MG63 (cell line): Measurements from ENCODE around the gene CELA1. TPM values are rescaled to one million over a fixed set of nuclear protein-coding genes. Genes with fewer than 3 reads are reported as not detected.
A peak's percentile ranks its signal among the peaks of the same experiment; 100 is the strongest.

ENCODE experiments used
- DNase-seq: peaks from one replicate; pipeline ENCODE4 v3.0.0-alpha.2; 2020
- H3K27me3 ChIP-seq: fragments of 250-450 bp; sonication (Bioruptor Pico); 2 replicates; pipeline ENCODE4 v1.5.1; 2020; ENCODE audit warnings: mild to moderate bottlenecking, moderate library complexity
- H3K36me3 ChIP-seq: fragments of 250-450 bp; sonication (Bioruptor Pico); 2 replicates; pipeline ENCODE4 v1.5.1; 2020; ENCODE audit warnings: mild to moderate bottlenecking, moderate library complexity
- H3K4me3 ChIP-seq: fragments of 250-450 bp; sonication (Bioruptor Pico); 2 replicates; pipeline ENCODE4 v1.5.1; 2020; ENCODE audit warnings: mild to moderate bottlenecking, moderate library complexity
- H3K9me3 ChIP-seq: fragments of 250-450 bp; sonication (Bioruptor Pico); 2 replicates; pipeline ENCODE4 v1.5.1; 2020; ENCODE audit warnings: mild to moderate bottlenecking, moderate library complexity
- total RNA-seq: library from RNA; depleted of rRNA; stranded (reverse); fragments of >200 nt; shearing (Covaris generic); gene quantifications from 2 replicates; pipeline ENCODE4 v1.2.3, GENCODE V29; 2014; ENCODE audit warnings: low replicate concordance; rRNA removed

CELA1 gene
- total RNA-seq, result not detected in 2 replicates

GRCh38 chr12:51346581-51346980 is at the start of gene CELA1:
CELA1 (minus strand) TSS chr12:51346679; CDS start chr12:51346638, 41 bp downstream.
- no peaks in the 10 kb centered on the region for H3K27me3 ChIP-seq
- no peaks in the 10 kb centered on the region for H3K9me3 ChIP-seq
- no peaks in the 10 kb centered on the region for H3K36me3 ChIP-seq
- no peak for DNase-seq
- no peak within 1 kb of the TSS for H3K4me3 ChIP-seq

- Histone ChIP-seq H3K9me3 (no peaks in the 10 kb centered on the region), H3K4me3 (no peak overlapping the region), H3K36me3 (no peaks in the 10 kb centered on the region), H3K27me3 (no peaks in the 10 kb centered on the region)
- no peak for DNase-seq
Observed at GRCh38 chr12:51395283-51396230, 49.1 kb upstream of the CELA1 start.

- Histone ChIP-seq H3K27me3 (no peaks in the 10 kb centered on the region), H3K36me3 (no peaks in the 10 kb centered on the region), H3K9me3 (no peaks in the 10 kb centered on the region), H3K4me3 (no peak overlapping the region)
- no peak for DNase-seq
Observed at GRCh38 chr12:51393676-51394545, 47.4 kb upstream of the CELA1 start.

GRCh38 chr12:51392556-51393237 is 46.2 kb upstream of the CELA1 start:
- DNase-seq, result no peak
- H3K9me3 ChIP-seq, result no peaks in the 10 kb centered on the region
- no peaks in the 10 kb centered on the region for H3K36me3 ChIP-seq
- no peaks in the 10 kb centered on the region for H3K27me3 ChIP-seq
- H3K4me3 ChIP-seq, result no peak overlapping the region

GRCh38 chr12:51391283-51392123 is 45.0 kb upstream of the CELA1 start, which contains the start of gene GALNT6:
GALNT6 (minus strand) TSS chr12:51391406; CDS start chr12:51379781, 11,625 bp downstream.
- no peak within 1 kb of the TSS for H3K4me3 ChIP-seq
- no peaks in the 10 kb centered on the region for H3K27me3 ChIP-seq
- no peaks in the 10 kb centered on the region for H3K9me3 ChIP-seq
- no peaks in the 10 kb centered on the region for H3K36me3 ChIP-seq
- DNase-seq, result no peak

GRCh38 chr12:51390891-51391282 is 44.4 kb upstream of the CELA1 start:
- Histone ChIP-seq H3K9me3 (no peaks in the 10 kb centered on the region), H3K27me3 (no peaks in the 10 kb centered on the region), H3K36me3 (no peaks in the 10 kb centered on the region), H3K4me3 (no peak overlapping the region)
- DNase-seq, result no peak

- H3K9me3 ChIP-seq, result no peaks in the 10 kb centered on the region
- no peak overlapping the region for H3K4me3 ChIP-seq
- no peak for DNase-seq
- no peaks in the 10 kb centered on the region for H3K36me3 ChIP-seq
- no peaks in the 10 kb centered on the region for H3K27me3 ChIP-seq
Observed at GRCh38 chr12:51390457-51390856, 44.0 kb upstream of the CELA1 start.

GRCh38 chr12:51389302-51389999 is 43.0 kb upstream of the CELA1 start:
- no peaks in the 10 kb centered on the region for H3K27me3 ChIP-seq
- H3K36me3 ChIP-seq, result no peaks in the 10 kb centered on the region
- H3K9me3 ChIP-seq, result no peaks in the 10 kb centered on the region
- peak; percentile 53 for DNase-seq
- no peak overlapping the region for H3K4me3 ChIP-seq

- Histone ChIP-seq H3K36me3 (no peaks in the 10 kb centered on the region), H3K9me3 (no peaks in the 10 kb centered on the region), H3K27me3 (no peaks in the 10 kb centered on the region), H3K4me3 (no peak overlapping the region)
- DNase-seq, result no peak
Observed at GRCh38 chr12:51388846-51389245, 42.4 kb upstream of the CELA1 start.

- peak; percentile 36 for DNase-seq
- no peaks in the 10 kb centered on the region for H3K9me3 ChIP-seq
- no peak overlapping the region for H3K4me3 ChIP-seq
- no peaks in the 10 kb centered on the region for H3K36me3 ChIP-seq
- H3K27me3 ChIP-seq, result no peaks in the 10 kb centered on the region
Observed at GRCh38 chr12:51388069-51388799, 41.8 kb upstream of the CELA1 start.

- H3K4me3 ChIP-seq, result no peak overlapping the region
- H3K9me3 ChIP-seq, result no peaks in the 10 kb centered on the region
- no peaks in the 10 kb centered on the region for H3K36me3 ChIP-seq
- H3K27me3 ChIP-seq, result no peaks in the 10 kb centered on the region
- no peak for DNase-seq
Observed at GRCh38 chr12:51386351-51386750, 39.9 kb upstream of the CELA1 start.

GRCh38 chr12:51383269-51383905 is 36.9 kb upstream of the CELA1 start:
- no peak for DNase-seq

GRCh38 chr12:51382173-51382572 is 35.7 kb upstream of the CELA1 start:
- H3K4me3 ChIP-seq, result no peak overlapping the region
- no peaks in the 10 kb centered on the region for H3K27me3 ChIP-seq
- no peak for DNase-seq
- no peaks in the 10 kb centered on the region for H3K36me3 ChIP-seq
- H3K9me3 ChIP-seq, result no peaks in the 10 kb centered on the region

More at GRCh38 chr12:51383269-51383905, 36.9 kb upstream of the CELA1 start:
- Histone ChIP-seq H3K36me3 (no peaks in the 10 kb centered on the region), H3K4me3 (no peak overlapping the region), H3K9me3 (no peaks in the 10 kb centered on the region), H3K27me3 (no peaks in the 10 kb centered on the region)
